HG03460 (cell line): Measurements from ENCODE around the gene ZNF311.
"Not testable (repeated sequence)": the region's sequence is repeated elsewhere in the genome, so short reads cannot be mapped to it uniquely, and the experiment has no call there.

Source experiments
- ATAC-seq: cut with Tn5 transposase; IDR thresholded peaks from one replicate; pipeline ENCODE4 v1.9.1; 2021; ENCODE audit not compliant: unreplicated experiment

ZNF311 gene

GRCh38 chr6:28983838-28984237, 21.3 kb downstream of the ZNF311 start:
- no peak for ATAC-seq

GRCh38 chr6:28982476-28983266, 22.4 kb downstream of the ZNF311 start:
- no peak for ATAC-seq

GRCh38 chr6:28981833-28982475, 23.2 kb downstream of the ZNF311 start:
- ATAC-seq = no peak

GRCh38 chr6:28981431-28981832, 23.7 kb downstream of the ZNF311 start:
- no peak for ATAC-seq

GRCh38 chr6:28980852-28981430, 24.2 kb downstream of the ZNF311 start:
- no peak for ATAC-seq

GRCh38 chr6:28980137-28980851, 24.8 kb downstream of the ZNF311 start:
- ATAC-seq = no peak

GRCh38 chr6:28979679-28980078, 25.4 kb downstream of the ZNF311 start:
- ATAC-seq = no peak

GRCh38 chr6:28978959-28979561, 26.1 kb downstream of the ZNF311 start:
- ATAC-seq = no peak

GRCh38 chr6:28978133-28978491, 27.0 kb downstream of the ZNF311 start:
- no peak for ATAC-seq

- no peak for ATAC-seq
Measured at GRCh38 chr6:28977341-28978132, 27.6 kb downstream of the ZNF311 start.

GRCh38 chr6:28976677-28977076, 28.4 kb downstream of the ZNF311 start:
- no peak for ATAC-seq

DNA sequence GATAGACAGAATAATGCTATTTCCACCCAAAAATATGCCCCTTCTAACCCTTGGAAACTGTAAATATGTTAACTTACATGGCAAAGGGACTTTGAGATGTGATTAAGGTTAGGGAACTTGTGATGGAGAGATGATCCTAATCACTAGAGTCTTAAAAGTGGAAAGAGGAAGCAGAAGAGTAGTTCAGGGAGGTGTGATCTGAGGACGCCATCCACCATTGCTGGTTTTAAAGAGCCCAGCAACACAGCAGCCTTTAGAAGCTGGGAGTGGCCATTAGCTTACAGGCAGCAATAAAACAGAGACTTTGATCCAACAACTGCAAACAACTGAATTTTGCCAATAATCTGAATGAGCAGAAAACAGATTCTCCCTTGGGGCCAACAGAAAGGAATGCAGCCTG, 30.6 kb downstream of the ZNF311 start:
- ATAC-seq = no peak

- ATAC-seq = not testable (repeated sequence)
Measured at GRCh38 chr6:28970056-28970455, 35.1 kb downstream of the ZNF311 start.

DNA sequence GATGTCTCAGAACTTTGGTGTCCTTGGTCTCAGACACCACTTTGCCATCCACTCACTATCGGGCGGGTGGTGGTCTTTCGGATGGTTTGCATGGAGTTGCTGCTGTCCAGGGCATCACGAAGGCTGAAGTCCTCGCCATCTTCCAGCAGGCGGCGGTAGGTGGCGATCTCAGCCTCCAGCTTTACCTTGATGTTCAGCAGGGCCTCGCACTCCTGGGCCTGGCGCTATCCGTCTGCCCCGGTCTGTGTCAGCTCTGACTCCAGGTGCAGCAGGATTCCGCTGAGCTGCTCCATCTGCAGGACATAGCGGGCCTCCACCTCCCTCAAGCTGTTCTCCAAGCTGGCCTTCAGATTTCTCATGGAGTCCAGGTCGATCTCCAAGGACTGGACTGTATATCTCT, 36.0 kb downstream of the ZNF311 start:
- ATAC-seq = no peak

- no peak for ATAC-seq
Measured at GRCh38 chr6:28968476-28968875, 36.6 kb downstream of the ZNF311 start.

GRCh38 chr6:28965706-28966105, 39.4 kb downstream of the ZNF311 start:
- no peak for ATAC-seq

- ATAC-seq = no peak
Measured at GRCh38 chr6:28960846-28961500, 44.1 kb downstream of the ZNF311 start.

GRCh38 chr6:28958561-28959243, 46.4 kb downstream of the ZNF311 start:
- ATAC-seq = not testable (repeated sequence)

DNA sequence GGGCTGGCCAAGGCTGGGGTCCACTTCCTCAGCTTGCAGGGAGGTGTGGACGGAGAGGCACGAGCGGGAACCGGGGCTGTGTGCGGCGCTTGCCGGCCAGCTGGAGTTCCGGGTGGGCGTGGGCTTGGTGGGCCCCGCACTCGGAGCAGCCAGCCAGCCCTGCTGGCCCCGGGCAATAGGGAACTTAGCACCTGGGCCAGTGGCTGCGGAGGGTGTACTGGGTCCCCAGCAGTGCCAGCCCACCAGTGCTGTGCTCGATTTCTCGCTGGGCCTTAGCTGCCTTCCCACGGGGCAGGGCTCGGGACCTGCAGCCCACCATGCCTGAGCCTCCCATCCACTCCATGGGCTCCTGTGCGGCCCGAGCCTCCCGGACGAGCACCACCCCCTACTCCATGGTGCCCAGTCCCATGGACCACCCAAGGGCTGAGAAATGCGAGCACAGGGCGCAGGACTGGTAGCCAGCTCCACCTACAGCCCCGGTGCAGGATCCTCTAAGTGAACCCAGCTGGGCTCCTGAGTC, 47.3 kb downstream of the ZNF311 start:
- not testable (repeated sequence) for ATAC-seq
